ENCODE results near the gene CYP27A1. TPM values are rescaled to one million over a fixed set of nuclear protein-coding genes. Genes with fewer than 3 reads are reported as not detected.

The CYP27A1 gene
- total and polyA plus RNA-seq, 9 of the 15 experiments (the other 6 are each of a cell fraction or from before 2014, with no cell fraction given), result 0.20 TPM; not detected in 8

DNA sequence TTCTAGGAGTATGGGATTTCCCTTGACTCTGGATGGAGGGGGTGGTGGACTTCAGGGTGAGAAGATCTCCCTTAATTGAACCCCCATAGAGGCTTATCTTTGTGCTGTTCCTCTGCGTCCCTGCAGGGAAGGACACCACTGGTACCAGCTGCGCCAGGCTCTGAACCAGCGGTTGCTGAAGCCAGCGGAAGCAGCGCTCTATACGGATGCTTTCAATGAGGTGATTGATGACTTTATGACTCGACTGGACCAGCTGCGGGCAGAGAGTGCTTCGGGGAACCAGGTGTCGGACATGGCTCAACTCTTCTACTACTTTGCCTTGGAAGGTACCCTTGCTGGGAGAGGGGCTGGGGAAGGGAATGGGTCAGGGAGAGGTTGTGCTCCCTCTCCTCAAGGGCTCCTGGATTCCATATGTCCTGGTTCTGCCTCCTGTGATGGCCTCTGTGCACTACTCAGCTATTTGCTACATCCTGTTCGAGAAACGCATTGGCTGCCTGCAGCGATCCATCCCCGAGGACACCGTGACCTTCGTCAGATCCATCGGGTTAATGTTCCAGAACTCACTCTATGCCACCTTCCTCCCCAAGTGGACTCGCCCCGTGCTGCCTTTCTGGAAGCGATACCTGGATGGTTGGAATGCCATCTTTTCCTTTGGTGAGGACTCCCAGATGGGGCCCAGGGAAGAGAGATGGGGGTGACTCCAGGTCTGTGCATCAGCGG is 30.3 kb downstream of the CYP27A1 start:
- H3K4me3 ChIP-seq, result no peak overlapping the region
- H3K79me2 ChIP-seq (ENCODE audit: control insufficient read depth, insufficient read depth, low read length), result no peaks in the 10 kb centered on the region
- FAIRE-seq, result no peak
- H3K27ac ChIP-seq (ENCODE audit: extremely low read depth, low read depth, low read length), result no peak overlapping the region
- no TSS peak for BruUV-seq (replicated peaks)
- ChIA-PET CTCF (ENCODE audit: low intra/inter-chr PET ratio) (no interaction called here), POLR2A (no interaction called here)
- H3K4me2 ChIP-seq (ENCODE audit: insufficient read depth, low read length), result no peak overlapping the region
- no peak overlapping the region for H3K9ac ChIP-seq (ENCODE audit: insufficient read depth in 1 of 2, low read depth in 2 of 2, low read length in 2 of 2)
- in situ Hi-C loops (cut with MboI) (no loop called here), intact Hi-C loops (cut with micrococcal nuclease) (no loop called here)
- peaks cover 14 to 52% of the 10 kb centered on the region in 2 experiments; a peak in 4 of 5 replicates for H3K27me3 ChIP-seq (ENCODE audit: control insufficient read depth in 2 of 2, insufficient read depth in 2 of 2, low read length in 2 of 2)
- no peak for TF ChIP-seq TCF3 (CRISPR knock-in tag; IDR thresholded peaks at IDR 0.05)
- TF ChIP-seq XRCC4 (IDR thresholded peaks at IDR 0.05; ENCODE audit: extremely low read depth, insufficient read depth, insufficient read length), result no peak
- TF ChIP-seq ZNF197 (CRISPR knock-in tag; IDR thresholded peaks at IDR 0.05; ENCODE audit: low read depth), result no peak
- TF ChIP-seq E4F1 (CRISPR knock-in tag; IDR thresholded peaks at IDR 0.05; ENCODE audit: borderline replicate concordance), result no peak
- no peak for TF ChIP-seq CTBP1 (IDR thresholded peaks at IDR 0.05; ENCODE audit: borderline replicate concordance)
- no peak for TF ChIP-seq ZNF232 (CRISPR knock-in tag; IDR thresholded peaks at IDR 0.05)
- no peak for TF ChIP-seq BRF1 (IDR thresholded peaks at IDR 0.05; ENCODE audit: borderline replicate concordance, extremely low read depth, insufficient read length)
- no peak for TF ChIP-seq RUNX1 (IDR thresholded peaks at IDR 0.05; ENCODE audit: low read depth)
- no peak for TF ChIP-seq HDAC2 (IDR thresholded peaks at IDR 0.05)
- no peaks in the 10 kb centered on the region for H3K4me1 ChIP-seq (replicated peaks in 1 of 2; ENCODE audit: control insufficient read depth in 2 of 2, insufficient read depth in 2 of 2, low read length in 2 of 2)
- no peak overlapping the region for H2AFZ ChIP-seq (ENCODE audit: low read depth, low read length)
- no peaks in the 10 kb centered on the region for H3K9me1 ChIP-seq (ENCODE audit: control insufficient read depth, insufficient read depth, low read length)
- H3K9me3 ChIP-seq (replicated peaks; ENCODE audit: control insufficient read depth, insufficient read depth, low read depth, low read length), result no peaks in the 10 kb centered on the region
- H4K20me1 ChIP-seq (replicated peaks; ENCODE audit: control insufficient read depth, insufficient read depth, low read length), result no peaks in the 10 kb centered on the region
- no peak for ATAC-seq
- 19% methylated on average over 19 of the region's 21 CpGs for WGBS (ENCODE audit: insufficient coverage, low coverage, missing lambda C conversion rate)
- DNase-seq (ENCODE audit: extremely low read depth in 1 of 4, low spot score in 3 of 4), result no peak
- H3K36me3 ChIP-seq (ENCODE audit: control insufficient read depth, insufficient read depth, low read length), result no peaks in the 10 kb centered on the region

All from K562 (cell line).